Upper lobe of left lung (tissue), 4 donors: Measurements from ENCODE around the gene DNAH10.

ENCODE experiments used
- EP300 ChIP-seq, 4 donors: sonication (generic); formaldehyde crosslinking; IDR thresholded peaks; one replicate each; pipeline ENCODE4 v1.5.1; 2017; ENCODE audit warnings: antibody characterized with exemption in 4 of 4, control low read depth in 2 of 4
- POLR2A ChIP-seq, 4 donors: fragments of 450-650 bp; IDR thresholded peaks; one replicate each; pipeline ENCODE4 v1.5.1; 2016 to 2017; ENCODE audit warnings: antibody characterized with exemption in 4 of 4, mild to moderate bottlenecking in 2 of 4

DNA sequence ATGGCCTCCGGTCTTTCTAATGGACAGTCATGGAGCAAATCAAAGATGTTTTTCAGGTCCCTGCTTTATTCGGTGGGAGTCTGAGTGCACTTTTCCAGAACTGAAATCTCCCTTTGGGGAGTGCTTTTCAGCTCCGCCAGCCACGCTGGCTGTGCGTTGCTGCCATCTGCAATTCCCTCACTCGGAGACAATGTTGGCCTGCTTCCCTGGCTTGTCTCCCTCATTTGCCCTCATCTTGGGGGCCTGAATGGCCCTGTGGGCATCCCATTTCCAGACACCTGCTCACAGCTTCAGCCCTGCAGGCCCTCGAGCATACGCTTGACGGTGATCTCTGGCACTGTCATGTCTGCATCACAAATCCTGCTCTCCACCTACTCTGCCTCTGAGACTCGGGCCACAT is 106.7 kb downstream of the DNAH10 start:
- no peak for TF ChIP-seq POLR2A (IDR thresholded peaks at IDR 0.05)
- TF ChIP-seq EP300 (IDR thresholded peaks at IDR 0.05): no peak
